K562 (cell line): Measurements from ENCODE around the gene SNRPB. TPM values are rescaled to one million over a fixed set of nuclear protein-coding genes. Genes with fewer than 3 reads are reported as not detected.

Source experiments
- AFF4 ChIP-seq: sonication (generic); formaldehyde crosslinking; IDR thresholded peaks from 2 replicates; pipeline ENCODE4 v1.8.0; 2023; ENCODE audit warnings: mild to moderate bottlenecking, missing genetic modification reagents
- ATF4 ChIP-seq: fragments of 450-650 bp; formaldehyde crosslinking; IDR thresholded peaks from 2 replicates; pipeline ENCODE4 v1.4.0; 2022; ENCODE audit warnings: mild to moderate bottlenecking, moderate library complexity
- BRCA1 ChIP-seq, 2 experiments: fragments of 450-650 bp in 1 of 2; sonication (generic) in 1 of 2; formaldehyde crosslinking in 1 of 2; IDR thresholded peaks; 2 replicates each; pipeline versions ENCODE4 v1.5.0 to v1.6.1; 2017 to 2020; ENCODE audit warnings: mild to moderate bottlenecking in 1 of 2, missing genetic modification reagents in 1 of 2
- CBX1 ChIP-seq: sonication (generic); IDR thresholded peaks from 2 replicates; pipeline ENCODE4 v1.6.1; 2016; ENCODE audit warnings: antibody characterized with exemption, low read depth, mild to moderate bottlenecking
- CBX8 ChIP-seq: fragments of 200-600 bp; sonication (generic); IDR thresholded peaks from 2 replicates; pipeline ENCODE4 v1.6.1; 2012; ENCODE audit warnings: borderline replicate concordance, mixed run types, low read depth, mild to moderate bottlenecking, moderate library complexity, mixed read lengths, low read length, control low read depth, inconsistent platforms; ENCODE audit not compliant: poor library complexity, severe bottlenecking; ENCODE audit errors: extremely low read depth
- CXXC5 ChIP-seq: fragments of 250-450 bp; sonication (Bioruptor Pico); IDR thresholded peaks from 2 replicates; pipeline ENCODE4 v1.8.0; 2022; ENCODE audit warnings: inconsistent platforms, mild to moderate bottlenecking, moderate library complexity
- DLX4 ChIP-seq: fragments of 250-450 bp; sonication (Bioruptor Pico); IDR thresholded peaks from 2 replicates; pipeline ENCODE4 v1.6.1; 2021; ENCODE audit warnings: mild to moderate bottlenecking
- E2F6 ChIP-seq, 2 experiments: IDR thresholded peaks; 2 replicates each; pipeline ENCODE4 v1.6.1; 2011; ENCODE audit warnings: borderline replicate concordance in 1 of 2, control low read depth in 1 of 2, low read depth in 1 of 2, low read length in 1 of 2, mild to moderate bottlenecking in 1 of 2, mixed read lengths in 1 of 2, moderate library complexity in 1 of 2; ENCODE audit not compliant: insufficient read depth in 1 of 2, insufficient read length in 1 of 2, poor library complexity in 1 of 2, severe bottlenecking in 1 of 2; ENCODE audit errors: extremely low read depth in 1 of 2
- EGR1 ChIP-seq: fragments of 450-650 bp; conservative IDR thresholded peaks from 2 replicates; pipeline ENCODE4 v1.6.1; 2017; ENCODE audit warnings: mild to moderate bottlenecking
- FOXO4 ChIP-seq: fragments of 450-650 bp; formaldehyde crosslinking; IDR thresholded peaks from 2 replicates; pipeline ENCODE4 v1.4.0; 2020; ENCODE audit warnings: mild to moderate bottlenecking, moderate library complexity
- NUFIP1 ChIP-seq: fragments of 450-650 bp; IDR thresholded peaks from 2 replicates; pipeline ENCODE4 v1.6.1; 2018; ENCODE audit not compliant: partially characterized antibody
- POLR2G ChIP-seq: fragments of 200-400 bp; formaldehyde crosslinking; IDR thresholded peaks from 2 replicates; pipeline ENCODE4 v1.6.1; 2017; ENCODE audit warnings: low read depth, mild to moderate bottlenecking, antibody characterized with exemption, low read length, moderate library complexity
- ZNF449 ChIP-seq: fragments of 250-450 bp; sonication (Bioruptor Pico); IDR thresholded peaks from 2 replicates; pipeline ENCODE4 v1.8.0; 2022; ENCODE audit warnings: moderate library complexity, mild to moderate bottlenecking, inconsistent platforms
- ZNF75A ChIP-seq: fragments of 450-650 bp; formaldehyde crosslinking; IDR thresholded peaks from 2 replicates; pipeline ENCODE4 v1.4.0; 2020; ENCODE audit warnings: mild to moderate bottlenecking
- ZNF79 ChIP-seq: fragments of 250-450 bp; sonication (Bioruptor Pico); IDR thresholded peaks from 2 replicates; pipeline ENCODE4 v1.4.0; 2020; ENCODE audit warnings: low read depth, mild to moderate bottlenecking, moderate library complexity
- polyA plus RNA-seq, 8 experiments: library from polyadenylated mRNA; depleted of rRNA in 4 of 8; stranded (reverse) in 5 of 8; unstranded in 3 of 8; fragments of >200 nt; fragmentation: Nextera tagmentation in 2 of 8; fragmentation: Illumina TruSeq in 1 of 8; extraction: Ambion mirVana in 2 of 8; extraction: Trizol in 1 of 8; gene quantifications; 2 replicates each; pipeline versions ENCODE4 v1.2.1 to v1.2.3, GENCODE V29; 2011 to 2014; ENCODE audit warnings: inconsistent platforms in 1 of 8, missing spikeins in 1 of 8
- total RNA-seq, 7 experiments: library from RNA; depleted of rRNA in 6 of 7; stranded (reverse); fragments of >200 nt in 6 of 7; fragmentation: Illumina TruSeq in 2 of 7; extraction: Trizol in 2 of 7; gene quantifications; 2 replicates each; pipeline versions ENCODE4 v1.2.1 to v1.2.3, GENCODE V29; 2011 to 2021; ENCODE audit warnings: low replicate concordance in 1 of 7

SNRPB gene
- total and polyA plus RNA-seq, 9 of the 15 experiments (the other 6 are each of a cell fraction or from before 2014, with no cell fraction given), result 13.1 to 615 (median 266) TPM

GRCh38 chr20:2508631-2509467, 38.3 kb upstream of the SNRPB start, which contains the start of gene ZNF343 (continued):
- TF ChIP-seq FOXO4 (CRISPR knock-in tag) (no peak), BRCA1 (IDR thresholded peaks at IDR 0.05) (no peak), BRCA1 (CRISPR knock-in tag; IDR thresholded peaks at IDR 0.05) (no peak), CBX1 (0 out of 2 replicates have a peak, but pooled peaks have one; percentile 38), CXXC5 (CRISPR knock-in tag) (no peak), POLR2G (peak; percentile 79), EGR1 (no peak), ATF4 (CRISPR knock-in tag) (no peak), CBX8 (no peak), NUFIP1 (no peak), ZNF79 (no peak), AFF4 (CRISPR knock-in tag) (no peak), ZNF75A (CRISPR knock-in tag) (no peak), ZNF449 (no peak), DLX4 (CRISPR knock-in tag) (no peak), E2F6 (IDR thresholded peaks at IDR 0.05; ENCODE audit: borderline replicate concordance in 1 of 2, extremely low read depth in 1 of 2, insufficient read depth in 1 of 2, insufficient read length in 1 of 2, low read depth in 1 of 2, low read length in 1 of 2, poor library complexity in 1 of 2, severe bottlenecking in 1 of 2) (peak; percentile 74 to 78)
